ENCODE results near the gene RGS14. TPM values are rescaled to one million over a fixed set of nuclear protein-coding genes. Genes with fewer than 3 reads are reported as not detected.
"Not testable (repeated sequence)": the region's sequence is repeated elsewhere in the genome, so short reads cannot be mapped to it uniquely, and the experiment has no call there.

Gene RGS14
- total RNA-seq, 1 donor from 2014 or later = 12.8 TPM

GRCh38 chr5:177327539-177328522 lies 29.9 kb upstream of the RGS14 start:
- no peak for DNase-seq (ENCODE audit: extremely low read depth, low read depth, low spot score)

DNA sequence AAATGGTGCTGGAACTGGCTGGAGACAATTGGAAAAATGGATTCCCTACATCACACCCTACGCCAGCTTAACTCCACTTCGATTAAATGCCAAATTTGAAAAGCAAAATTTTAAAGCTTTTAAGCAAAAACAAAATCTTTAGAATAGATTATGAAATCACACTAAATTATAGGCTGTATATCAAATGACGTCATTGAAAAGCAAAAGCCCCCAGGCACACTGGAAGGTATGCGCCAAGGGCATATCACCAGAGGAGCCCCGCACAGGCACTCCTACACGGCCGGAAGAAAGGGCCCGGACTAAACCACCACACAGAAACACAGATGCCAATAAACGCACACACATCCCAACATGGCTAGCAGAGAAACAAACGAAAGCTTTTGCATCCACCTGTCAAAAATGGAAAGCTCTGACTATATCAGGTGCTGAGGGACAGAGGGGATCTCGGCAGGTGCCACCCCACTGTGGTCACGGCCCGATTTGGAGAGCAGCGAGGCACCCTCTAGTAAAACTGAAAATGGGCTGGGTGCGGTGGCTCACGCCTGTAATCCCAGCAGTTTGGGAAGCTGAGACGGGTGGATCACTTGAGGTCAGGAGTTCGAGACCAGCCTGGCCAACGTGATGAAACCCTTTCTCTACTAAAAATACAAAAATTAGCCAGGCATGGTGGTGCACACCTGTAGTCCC lies 29.0 kb upstream of the RGS14 start:
- no peak for DNase-seq (ENCODE audit: extremely low read depth, low read depth, low spot score)

DNA sequence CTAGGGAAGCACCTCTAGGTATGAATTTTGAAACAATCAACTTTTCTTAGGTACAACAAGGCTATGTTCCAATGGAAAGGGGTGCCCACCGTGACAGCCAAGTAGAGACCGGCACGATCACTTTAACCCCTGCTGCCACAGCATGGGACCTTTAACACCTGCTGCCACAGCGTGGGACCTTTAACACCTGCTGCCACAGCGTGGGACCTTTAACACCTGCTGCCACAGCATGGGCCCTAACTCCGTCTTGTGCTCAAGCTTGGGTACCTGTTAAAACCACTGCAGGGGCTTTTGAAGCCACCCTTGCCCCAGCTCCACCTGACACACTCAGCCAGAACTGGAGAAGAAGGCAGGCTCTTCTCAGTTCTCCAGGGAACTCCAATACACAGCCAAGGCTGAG lies 27.8 kb upstream of the RGS14 start:
- no peak for DNase-seq (ENCODE audit: extremely low read depth, low read depth, low spot score)

- no peak for DNase-seq (ENCODE audit: extremely low read depth, low read depth, low spot score)
Observed at GRCh38 chr5:177330991-177331842, 26.5 kb upstream of the RGS14 start.

DNA sequence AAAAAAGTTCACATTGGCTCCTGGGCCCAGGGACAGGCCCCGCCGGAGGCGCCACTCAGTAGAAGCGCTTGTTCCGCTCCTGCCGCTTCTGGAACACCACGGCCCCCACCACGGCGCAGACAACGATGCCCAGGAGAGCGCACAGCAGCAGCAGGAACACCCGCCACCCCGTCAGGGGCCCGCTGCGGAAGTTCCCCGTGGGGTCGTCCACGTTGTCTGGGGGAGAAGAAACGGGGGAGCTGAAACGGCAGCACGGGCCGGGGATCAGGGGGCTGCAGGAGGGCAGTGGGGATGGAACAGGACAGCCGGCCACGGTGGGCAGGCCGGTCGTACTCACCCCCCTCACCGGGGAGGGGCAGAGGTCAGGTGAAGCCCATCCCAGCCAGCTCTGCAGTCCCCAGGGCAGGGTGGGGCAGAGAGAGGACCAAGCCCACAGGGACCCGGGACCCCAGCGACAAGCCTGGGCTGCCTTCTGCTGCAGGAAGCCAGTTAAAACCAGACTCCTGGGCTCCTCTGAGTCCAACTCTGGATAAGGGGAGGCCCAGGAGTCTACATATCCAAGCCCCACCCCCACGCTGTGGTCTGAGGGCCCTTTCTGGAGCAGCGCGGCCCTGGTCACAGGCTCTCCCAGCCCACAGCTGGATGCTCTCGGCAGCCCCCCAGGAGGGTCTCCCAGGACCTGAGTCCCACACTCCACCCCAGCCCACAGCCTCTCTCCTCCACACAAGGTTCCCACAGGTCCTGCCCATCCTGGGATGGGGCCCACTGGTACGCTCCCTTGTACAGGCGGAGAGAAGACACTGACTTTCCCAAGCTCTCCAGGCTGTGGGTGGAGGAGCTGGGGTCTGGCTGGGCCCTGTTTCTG lies 25.5 kb upstream of the RGS14 start:
- DNase-seq (ENCODE audit: extremely low read depth, low read depth, low spot score) = no peak

GRCh38 chr5:177332896-177333260 lies 24.8 kb upstream of the RGS14 start:
- DNase-seq (ENCODE audit: extremely low read depth, low read depth, low spot score) = no peak

- no peak for DNase-seq (ENCODE audit: extremely low read depth, low read depth, low spot score)
Observed at GRCh38 chr5:177333420-177334154, 24.1 kb upstream of the RGS14 start.

- no peak for DNase-seq (ENCODE audit: extremely low read depth, low read depth, low spot score)
Observed at GRCh38 chr5:177334155-177334551, 23.6 kb upstream of the RGS14 start.

DNA sequence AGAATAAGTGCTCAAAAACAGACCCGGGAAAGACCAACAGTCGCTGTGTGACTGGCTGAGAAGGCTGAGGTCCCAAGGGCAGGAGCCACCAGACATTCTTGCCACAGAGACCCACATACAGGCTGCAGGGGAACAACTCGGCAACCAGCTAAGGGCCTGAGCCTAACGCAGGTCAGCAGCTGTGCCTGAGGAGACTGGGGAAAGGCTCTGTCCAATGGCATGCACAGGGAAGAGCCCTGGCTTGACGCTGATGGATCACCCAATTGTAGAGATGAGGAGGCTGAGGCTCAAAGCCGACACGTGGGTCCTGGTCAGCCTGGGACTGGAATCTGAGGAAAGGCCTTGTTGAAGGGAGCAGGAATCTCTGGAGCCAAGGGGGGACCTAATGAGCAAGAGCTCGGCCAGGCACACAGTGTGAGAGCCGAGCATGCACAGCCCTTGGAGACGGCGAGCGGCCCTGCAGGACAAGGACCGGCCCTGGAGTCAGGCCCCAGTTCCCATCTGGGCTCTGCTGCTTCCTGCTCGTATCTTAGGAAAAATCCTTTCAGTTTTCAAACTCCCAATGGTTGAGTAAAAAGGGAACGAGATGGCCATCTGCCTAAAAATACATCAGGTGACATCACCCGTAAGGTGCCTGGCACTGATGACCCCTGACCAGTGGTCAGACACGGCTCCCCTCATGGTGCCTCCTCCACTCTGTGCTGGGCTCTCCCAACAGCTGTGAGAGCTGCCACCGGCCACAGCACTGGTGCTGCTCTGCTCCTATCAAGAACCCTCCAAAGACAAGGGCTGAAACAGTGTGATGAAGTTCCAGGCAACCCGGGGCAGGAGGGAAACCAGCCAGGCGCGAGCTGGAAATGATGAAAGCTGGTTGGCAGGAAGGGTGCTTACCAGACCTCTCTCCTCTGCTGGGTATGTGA lies 22.7 kb upstream of the RGS14 start:
- no peak for DNase-seq (ENCODE audit: extremely low read depth, low read depth, low spot score)

GRCh38 chr5:177335701-177336065 lies 22.0 kb upstream of the RGS14 start:
- no peak for DNase-seq (ENCODE audit: extremely low read depth, low read depth, low spot score)

- no peak for DNase-seq (ENCODE audit: extremely low read depth, low read depth, low spot score)
Observed at GRCh38 chr5:177336112-177336511, 21.6 kb upstream of the RGS14 start.

DNA sequence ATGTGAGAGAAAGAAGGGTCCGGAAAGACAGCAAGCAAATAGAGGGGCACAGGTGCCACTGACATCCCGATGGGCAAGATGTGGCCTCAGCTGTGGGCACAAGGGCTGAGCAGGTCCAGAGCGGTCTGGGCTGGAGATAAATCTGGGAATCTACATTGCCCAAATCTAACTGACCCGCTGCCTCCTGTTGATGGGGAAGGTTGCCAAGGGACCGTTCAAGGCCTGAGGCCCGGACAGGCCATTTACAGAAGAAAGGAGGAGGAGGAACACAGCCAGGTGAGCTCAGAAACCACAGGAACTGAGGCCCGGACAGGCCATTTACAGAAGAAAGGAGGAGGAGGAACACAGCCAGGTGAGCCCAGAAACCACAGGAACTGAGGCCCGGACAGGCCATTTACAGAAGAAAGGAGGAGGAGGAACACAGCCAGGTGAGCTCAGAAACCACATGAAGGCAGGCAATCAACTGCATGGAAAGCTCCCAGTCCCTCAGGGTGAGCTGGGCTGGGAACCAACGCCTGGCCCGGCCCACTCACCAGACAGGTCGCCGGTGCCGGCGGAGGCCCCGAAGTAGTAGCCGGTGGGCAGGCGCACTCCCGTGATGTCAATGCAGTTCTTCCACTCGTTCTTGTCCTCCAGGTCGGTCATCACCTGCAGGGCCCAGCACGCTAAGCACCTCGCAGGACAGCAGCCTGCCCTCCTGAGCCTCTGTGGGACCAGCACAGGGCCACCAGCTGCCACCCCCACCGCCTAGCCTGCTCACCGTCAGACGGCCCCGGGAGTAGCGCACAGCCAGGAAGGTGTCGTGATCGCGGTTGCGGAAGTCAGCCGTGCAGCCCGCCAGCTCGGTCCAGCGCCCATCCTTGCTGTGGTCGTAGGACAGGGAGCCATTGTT lies 20.9 kb upstream of the RGS14 start:
- no peak for DNase-seq (ENCODE audit: extremely low read depth, low read depth, low spot score)

GRCh38 chr5:177338251-177339106 lies 19.2 kb upstream of the RGS14 start:
- no peak for DNase-seq (ENCODE audit: extremely low read depth, low read depth, low spot score)

GRCh38 chr5:177339107-177339638 lies 18.6 kb upstream of the RGS14 start:
- DNase-seq (ENCODE audit: extremely low read depth, low read depth, low spot score) = no peak

GRCh38 chr5:177343000-177343399 lies 14.7 kb upstream of the RGS14 start:
- DNase-seq (ENCODE audit: extremely low read depth, low read depth, low spot score) = not testable (repeated sequence)

GRCh38 chr5:177343777-177344176 lies 13.9 kb upstream of the RGS14 start:
- no peak for DNase-seq (ENCODE audit: extremely low read depth, low read depth, low spot score)
